Panc1 (cell line): ENCODE results near the gene IFI44L. TPM values are rescaled to one million over a fixed set of nuclear protein-coding genes. Genes with fewer than 3 reads are reported as not detected.

Source experiments
- ATAC-seq: fragments of 200-7000 bp; cut with Tn5 transposase; 2 replicates; pipeline ENCODE4 v1.9.1; 2020; ENCODE audit warnings: mild to moderate bottlenecking, moderate library complexity
- BruUV-seq: library from RNA; stranded (reverse); fragments of 400-500 nt; replicated peaks from 2 replicates; lab custom pipeline; 2021; lab: Mats Ljungman, UMichigan
- CTCF ChIA-PET: fragments of 300-600 bp; sonication (Branson Sonifier 250); formaldehyde crosslinking; loops from one replicate; lab custom pipeline; 2022; ENCODE audit warnings: antibody characterized with exemption; lab: Charles Lee
- POLR2A ChIA-PET: fragments of 300-600 bp; sonication (Branson Sonifier 250); formaldehyde crosslinking; loops from one replicate; lab custom pipeline; 2022; ENCODE audit warnings: antibody characterized with exemption; lab: Charles Lee
- DNase-seq: peaks from one replicate; pipeline ENCODE4 v3.0.0-alpha.2; 2010; ENCODE audit warnings: low read depth, low spot score
- H3K27ac ChIP-seq: 2 replicates; pipeline ENCODE4 v1.5.1; 2011; ENCODE audit warnings: mild to moderate bottlenecking, low read length, inconsistent platforms
- H3K27me3 ChIP-seq: fragments of 200-500 bp; sonication (Bioruptor generic); 2 replicates; pipeline ENCODE4 v1.6.0; 2014; ENCODE audit warnings: low read length, inconsistent platforms; ENCODE audit not compliant: control insufficient read depth, insufficient read depth
- H3K36me3 ChIP-seq: fragments of 200-500 bp; sonication (Bioruptor generic); 2 replicates; pipeline ENCODE4 v1.5.1; 2014; ENCODE audit warnings: inconsistent platforms, mild to moderate bottlenecking, low read length, moderate library complexity; ENCODE audit not compliant: control insufficient read depth, insufficient read depth
- H3K4me1 ChIP-seq: 2 replicates; pipeline ENCODE4 v1.5.1; 2011; ENCODE audit warnings: inconsistent platforms, mild to moderate bottlenecking, low read length, moderate library complexity; ENCODE audit not compliant: control insufficient read depth, insufficient read depth
- H3K4me3 ChIP-seq, 2 experiments: 2 replicates each; pipeline ENCODE4 v1.5.1; 2011 to 2012; ENCODE audit warnings: low read depth in 2 of 2, low read length in 2 of 2, mild to moderate bottlenecking in 2 of 2, inconsistent platforms in 1 of 2, moderate library complexity in 1 of 2
- H3K9me3 ChIP-seq: fragments of 200-500 bp; sonication (Bioruptor generic); 2 replicates; pipeline ENCODE4 v1.5.1; 2014; ENCODE audit warnings: low read depth, mild to moderate bottlenecking, inconsistent platforms, low read length, moderate library complexity; ENCODE audit not compliant: control insufficient read depth, insufficient read depth
- POLR2AphosphoS5 ChIP-seq: IDR thresholded peaks from 2 replicates; pipeline ENCODE4 v1.6.1; 2012; ENCODE audit warnings: mild to moderate bottlenecking, low read depth, low read length, moderate library complexity
- SIN3A ChIP-seq: IDR thresholded peaks from 2 replicates; pipeline ENCODE4 v1.6.1; 2012; ENCODE audit warnings: low read depth, mild to moderate bottlenecking, low read length, moderate library complexity, borderline replicate concordance; ENCODE audit not compliant: insufficient read depth
- TCF7L2 ChIP-seq: IDR thresholded peaks from 2 replicates; pipeline ENCODE4 v1.6.1; 2011; ENCODE audit warnings: mild to moderate bottlenecking, low read depth, low read length, inconsistent platforms
- in situ Hi-C: cut with HindIII; loops from 2 replicates; pipeline ENCODE4 v1.10.0; 2016; ENCODE audit warnings: low sequenced_read_pairs, low pct_unique_long_range_greater_than_20kb
- intact Hi-C: fragments of 100-400 bp; cut with micrococcal nuclease; formaldehyde crosslinking; loops from one replicate; pipeline ENCODE4 v1.10.0; 2022; ENCODE audit not compliant: unreplicated experiment
- total RNA-seq: library from RNA; stranded (reverse); gene quantifications from one replicate; pipeline ENCODE4 v1.2.1, GENCODE V29; 2021; ENCODE audit not compliant: unreplicated experiment
- TF ChIP-seq, protein P1 (sequence below), 2 experiments: IDR thresholded peaks; 2 replicates each; pipeline ENCODE4 v1.6.1; 2011 to 2012; ENCODE audit warnings: low read depth in 2 of 2, control low read depth in 1 of 2, low read length in 1 of 2, mild to moderate bottlenecking in 1 of 2, moderate library complexity in 1 of 2; ENCODE audit not compliant: insufficient read depth in 1 of 2
- TF ChIP-seq, protein P2 (sequence below): fragments of 450-650 bp; IDR thresholded peaks from 2 replicates; pipeline ENCODE4 v1.5.1; 2017; ENCODE audit warnings: mild to moderate bottlenecking

IFI44L gene
- total RNA-seq, 1 experiment from 2014 or later = 0.10 TPM

DNA sequence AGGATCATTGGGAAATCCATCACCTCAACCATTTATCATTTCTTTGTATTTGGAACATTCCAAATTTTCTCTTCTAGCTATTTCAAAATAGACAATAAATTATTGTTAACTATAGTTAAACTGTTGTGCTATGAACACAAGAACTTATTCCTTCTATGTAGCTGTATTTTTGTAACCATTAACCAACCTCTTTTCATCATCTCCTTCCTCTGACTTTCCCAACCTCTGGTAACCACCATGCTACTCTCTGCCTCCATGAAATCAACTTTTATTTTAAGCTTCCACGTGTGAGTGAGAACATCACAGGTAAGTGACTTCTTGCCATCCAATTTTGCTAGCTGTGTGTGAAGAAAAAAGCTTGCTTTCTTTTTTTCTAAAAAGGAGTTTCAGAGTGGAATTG, 418 bp downstream of the IFI44L start:
- intact Hi-C loops = no loop called here
- no TSS peak for BruUV-seq
- no peak for ATAC-seq
- no peaks in the 10 kb centered on the region for H3K9me3 ChIP-seq
- H3K4me1 ChIP-seq = no peaks in the 10 kb centered on the region
- ChIA-PET POLR2A (no interaction called here), CTCF (no interaction called here)
- in situ Hi-C loops = no loop called here
- H3K4me3 ChIP-seq = no peak overlapping the region
- H3K36me3 ChIP-seq = no peaks in the 10 kb centered on the region
- H3K27ac ChIP-seq = no peak overlapping the region
- DNase-seq = no peak
- no peaks in the 10 kb centered on the region for H3K27me3 ChIP-seq
- TF ChIP-seq, protein P1, sequence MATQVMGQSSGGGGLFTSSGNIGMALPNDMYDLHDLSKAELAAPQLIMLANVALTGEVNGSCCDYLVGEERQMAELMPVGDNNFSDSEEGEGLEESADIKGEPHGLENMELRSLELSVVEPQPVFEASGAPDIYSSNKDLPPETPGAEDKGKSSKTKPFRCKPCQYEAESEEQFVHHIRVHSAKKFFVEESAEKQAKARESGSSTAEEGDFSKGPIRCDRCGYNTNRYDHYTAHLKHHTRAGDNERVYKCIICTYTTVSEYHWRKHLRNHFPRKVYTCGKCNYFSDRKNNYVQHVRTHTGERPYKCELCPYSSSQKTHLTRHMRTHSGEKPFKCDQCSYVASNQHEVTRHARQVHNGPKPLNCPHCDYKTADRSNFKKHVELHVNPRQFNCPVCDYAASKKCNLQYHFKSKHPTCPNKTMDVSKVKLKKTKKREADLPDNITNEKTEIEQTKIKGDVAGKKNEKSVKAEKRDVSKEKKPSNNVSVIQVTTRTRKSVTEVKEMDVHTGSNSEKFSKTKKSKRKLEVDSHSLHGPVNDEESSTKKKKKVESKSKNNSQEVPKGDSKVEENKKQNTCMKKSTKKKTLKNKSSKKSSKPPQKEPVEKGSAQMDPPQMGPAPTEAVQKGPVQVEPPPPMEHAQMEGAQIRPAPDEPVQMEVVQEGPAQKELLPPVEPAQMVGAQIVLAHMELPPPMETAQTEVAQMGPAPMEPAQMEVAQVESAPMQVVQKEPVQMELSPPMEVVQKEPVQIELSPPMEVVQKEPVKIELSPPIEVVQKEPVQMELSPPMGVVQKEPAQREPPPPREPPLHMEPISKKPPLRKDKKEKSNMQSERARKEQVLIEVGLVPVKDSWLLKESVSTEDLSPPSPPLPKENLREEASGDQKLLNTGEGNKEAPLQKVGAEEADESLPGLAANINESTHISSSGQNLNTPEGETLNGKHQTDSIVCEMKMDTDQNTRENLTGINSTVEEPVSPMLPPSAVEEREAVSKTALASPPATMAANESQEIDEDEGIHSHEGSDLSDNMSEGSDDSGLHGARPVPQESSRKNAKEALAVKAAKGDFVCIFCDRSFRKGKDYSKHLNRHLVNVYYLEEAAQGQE (IDR thresholded peaks at IDR 0.05; ENCODE audit: insufficient read depth in 1 of 2, low read depth in 2 of 2, low read length in 1 of 2) = no peak
- no peak for TF ChIP-seq POLR2AphosphoS5
- TF ChIP-seq, protein P2, sequence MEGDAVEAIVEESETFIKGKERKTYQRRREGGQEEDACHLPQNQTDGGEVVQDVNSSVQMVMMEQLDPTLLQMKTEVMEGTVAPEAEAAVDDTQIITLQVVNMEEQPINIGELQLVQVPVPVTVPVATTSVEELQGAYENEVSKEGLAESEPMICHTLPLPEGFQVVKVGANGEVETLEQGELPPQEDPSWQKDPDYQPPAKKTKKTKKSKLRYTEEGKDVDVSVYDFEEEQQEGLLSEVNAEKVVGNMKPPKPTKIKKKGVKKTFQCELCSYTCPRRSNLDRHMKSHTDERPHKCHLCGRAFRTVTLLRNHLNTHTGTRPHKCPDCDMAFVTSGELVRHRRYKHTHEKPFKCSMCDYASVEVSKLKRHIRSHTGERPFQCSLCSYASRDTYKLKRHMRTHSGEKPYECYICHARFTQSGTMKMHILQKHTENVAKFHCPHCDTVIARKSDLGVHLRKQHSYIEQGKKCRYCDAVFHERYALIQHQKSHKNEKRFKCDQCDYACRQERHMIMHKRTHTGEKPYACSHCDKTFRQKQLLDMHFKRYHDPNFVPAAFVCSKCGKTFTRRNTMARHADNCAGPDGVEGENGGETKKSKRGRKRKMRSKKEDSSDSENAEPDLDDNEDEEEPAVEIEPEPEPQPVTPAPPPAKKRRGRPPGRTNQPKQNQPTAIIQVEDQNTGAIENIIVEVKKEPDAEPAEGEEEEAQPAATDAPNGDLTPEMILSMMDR = no peak
- TF ChIP-seq SIN3A = no peak
- no peak for TF ChIP-seq TCF7L2

DNA sequence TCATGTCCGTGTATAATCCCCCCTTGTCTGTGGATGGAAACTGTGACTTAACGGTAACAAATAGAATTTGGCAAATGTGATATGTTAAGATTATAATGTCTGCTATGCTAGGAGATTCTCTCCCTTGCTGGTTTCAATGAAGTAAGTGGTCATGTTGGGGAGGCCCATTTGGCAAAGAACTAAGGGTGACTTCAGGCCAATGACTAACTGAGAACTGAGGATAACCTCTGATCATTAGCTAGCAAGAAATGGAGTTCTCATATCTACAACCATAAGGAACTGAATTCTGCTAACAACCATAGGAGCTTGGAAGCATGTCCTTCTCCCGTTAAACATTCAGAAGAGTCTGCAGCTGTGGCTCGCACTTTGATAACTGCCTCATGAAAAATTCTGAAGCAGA, 2.3 kb downstream of the IFI44L start:
- Histone ChIP-seq H3K9me3 (no peaks in the 10 kb centered on the region), H3K4me1 (no peaks in the 10 kb centered on the region), H3K4me3 (no peak overlapping the region), H3K36me3 (no peaks in the 10 kb centered on the region), H3K27ac (no peak overlapping the region), H3K27me3 (no peaks in the 10 kb centered on the region)
- CTCF ChIA-PET = no interaction called here
- no peak for DNase-seq
- in situ Hi-C loops = no loop called here
- ATAC-seq = no peak
- POLR2A ChIA-PET = no interaction called here
- TF ChIP-seq, protein P1 (IDR thresholded peaks at IDR 0.05; ENCODE audit: insufficient read depth in 1 of 2, low read depth in 2 of 2, low read length in 1 of 2) = no peak
- TF ChIP-seq, protein P2 = no peak
- no peak for TF ChIP-seq SIN3A
- no peak for TF ChIP-seq POLR2AphosphoS5
- TF ChIP-seq TCF7L2 = no peak
- BruUV-seq = no TSS peak
- intact Hi-C loops = no loop called here
